GM12878 (cell line): ENCODE data around the gene PPP2R5C. TPM values are rescaled to one million over a fixed set of nuclear protein-coding genes. Genes with fewer than 3 reads are reported as not detected.

Experiments used
- ATAC-seq: fragments of 200-7000 bp; cut with Tn5 transposase; 3 replicates; pipeline ENCODE4 v1.9.1; 2020; ENCODE audit warnings: mild to moderate bottlenecking, moderate library complexity
- BruUV-seq: library from RNA; stranded (reverse); fragments of 400-500 nt; replicated peaks from 2 replicates; lab custom pipeline; 2021; lab: Mats Ljungman, UMichigan
- CTCF ChIA-PET: fragments of 300-600 bp; sonication (Branson Sonifier 250); formaldehyde crosslinking; extraction: SDS; loops from one replicate; lab custom pipeline; 2021; ENCODE audit warnings: inconsistent platforms; lab: Yijun Ruan, JAX
- POLR2A ChIA-PET: fragments of 350-600 bp; formaldehyde crosslinking; extraction: SDS; loops from one replicate; lab custom pipeline; 2021; ENCODE audit warnings: inconsistent platforms; lab: Charles Lee
- RAD21 ChIA-PET: fragments of 300-600 bp; sonication (Branson Sonifier 250); formaldehyde crosslinking; loops from one replicate; lab custom pipeline; 2023; ENCODE audit warnings: antibody characterized with exemption; ENCODE audit not compliant: unreplicated experiment; lab: Charles Lee
- SMC1A ChIA-PET: fragments of 300-600 bp; sonication (Branson Sonifier 250); formaldehyde crosslinking; loops from one replicate; lab custom pipeline; 2023; ENCODE audit not compliant: unreplicated experiment, uncharacterized antibody; lab: Charles Lee
- DNase-seq: peaks from one replicate; pipeline ENCODE4 v3.0.0-alpha.2; 2011; ENCODE audit warnings: low read depth, low spot score
- FAIRE-seq: peaks from 3 replicates; lab custom pipeline; 2011; peaks lifted over from hg19 to GRCh38; lab: Jason Lieb, UNC
- H2AFZ ChIP-seq: 2 replicates; pipeline ENCODE4 v1.6.0; 2011; ENCODE audit warnings: low read depth, low read length, control low read depth; ENCODE audit not compliant: control insufficient read depth
- H3K27ac ChIP-seq: 2 replicates; pipeline ENCODE4 v1.5.1; 2011; ENCODE audit warnings: control low read depth; ENCODE audit not compliant: control insufficient read depth, insufficient read depth
- H3K27me3 ChIP-seq, 2 experiments: replicated peaks in 1 of 2; 2 replicates each; pipeline versions ENCODE4 v1.6.0 to v1.6.1; 2011; ENCODE audit warnings: low read length in 1 of 2; ENCODE audit not compliant: control insufficient read depth in 2 of 2, insufficient read depth in 2 of 2
- H3K36me3 ChIP-seq, 2 experiments: 2 replicates each; pipeline ENCODE4 v1.5.1; 2011; ENCODE audit warnings: low read length in 1 of 2; ENCODE audit not compliant: control insufficient read depth in 2 of 2, insufficient read depth in 2 of 2
- H3K4me1 ChIP-seq: 2 replicates; pipeline ENCODE4 v1.6.1; 2011; ENCODE audit warnings: mild to moderate bottlenecking, low read length, moderate library complexity, mixed read lengths; ENCODE audit not compliant: control insufficient read depth, insufficient read depth
- H3K4me2 ChIP-seq: 2 replicates; pipeline ENCODE4 v1.6.0; 2011; ENCODE audit warnings: control low read depth; ENCODE audit not compliant: control insufficient read depth, insufficient read depth
- H3K4me3 ChIP-seq: fragments of 200-600 bp; sonication (generic); 2 replicates; pipeline ENCODE4 v1.5.1; 2016
- H3K79me2 ChIP-seq: 2 replicates; pipeline ENCODE4 v1.6.0; 2011; ENCODE audit warnings: low read length; ENCODE audit not compliant: control insufficient read depth, insufficient read depth
- H3K9ac ChIP-seq: 2 replicates; pipeline ENCODE4 v1.8.0; 2011; ENCODE audit warnings: low read length, control low read depth, mixed read lengths; ENCODE audit not compliant: control insufficient read depth, insufficient read depth
- H3K9me3 ChIP-seq: replicated peaks from 3 replicates; pipeline ENCODE4 v1.5.1; 2011; ENCODE audit warnings: mild to moderate bottlenecking, low read length; ENCODE audit not compliant: control insufficient read depth, insufficient read depth
- H4K20me1 ChIP-seq: 2 replicates; pipeline ENCODE4 v1.6.0; 2011; ENCODE audit not compliant: control insufficient read depth, insufficient read depth
- HDAC2 ChIP-seq: fragments of 200-600 bp; sonication (generic); IDR thresholded peaks from 2 replicates; pipeline ENCODE4 v1.6.1; 2017
- HDGF ChIP-seq: fragments of 450-650 bp; IDR thresholded peaks from 2 replicates; pipeline ENCODE4 v1.6.1; 2016; ENCODE audit warnings: antibody characterized with exemption
- NFIC ChIP-seq: IDR thresholded peaks from 2 replicates; pipeline ENCODE4 v1.6.1; 2012; ENCODE audit warnings: low read depth, mild to moderate bottlenecking, inconsistent platforms, low read length, moderate library complexity
- SMARCA5 ChIP-seq: fragments of 450-650 bp; IDR thresholded peaks from 2 replicates; pipeline ENCODE4 v1.6.1; 2017; ENCODE audit warnings: mild to moderate bottlenecking
- SUZ12 ChIP-seq: fragments of 200-600 bp; sonication (generic); IDR thresholded peaks from one replicate; pipeline ENCODE4 v1.6.1; 2018; ENCODE audit warnings: antibody characterized with exemption, mild to moderate bottlenecking; ENCODE audit not compliant: unreplicated experiment
- WGBS: methylation state at CpG from one replicate; pipeline ENCODE4 v1.1.6; 2016; ENCODE audit warnings: low lambda C conversion rate; ENCODE audit not compliant: insufficient replicate concordance, insufficient coverage; ENCODE audit errors: missing lambda C conversion rate; 5-methylcytosine and 5-hydroxymethylcytosine counted together
- in situ Hi-C: fragments of 300-500 bp; cut with MboI; formaldehyde crosslinking; loops from 9 replicates; pipeline ENCODE4 v1.14.3; 2018; ENCODE audit warnings: mixed read lengths
- intact Hi-C: fragments of 100-400 bp; cut with micrococcal nuclease; formaldehyde crosslinking; loops from one replicate; pipeline ENCODE4 v1.14.2; 2022; ENCODE audit not compliant: unreplicated experiment
- polyA plus RNA-seq, 11 experiments: library from polyadenylated mRNA; depleted of rRNA in 4 of 11; unstranded in 6 of 11; stranded (reverse) in 5 of 11; fragments of >200 nt; fragmentation: Nextera tagmentation in 4 of 11; fragmentation: Illumina TruSeq in 1 of 11; extraction: Ambion mirVana in 4 of 11; extraction: Trizol in 1 of 11; gene quantifications; 1 replicate in 1 of 11; 2 replicates in 10 of 11; pipeline versions ENCODE4 v1.2.1 to v1.2.3, GENCODE V29; 2011 to 2016; ENCODE audit warnings: inconsistent platforms in 2 of 11, missing spikeins in 2 of 11, low read depth in 1 of 11
- total RNA-seq, 4 experiments: library from RNA; depleted of rRNA in 3 of 4; stranded (reverse); fragments of >200 nt in 3 of 4; fragmentation: Illumina TruSeq in 1 of 4; extraction: Trizol in 1 of 4; gene quantifications; 2 replicates each; pipeline versions ENCODE4 v1.2.1 to v1.2.3, GENCODE V29; 2013 to 2021
- TF ChIP-seq, protein P1 (sequence below): fragments of 450-650 bp; IDR thresholded peaks from 2 replicates; pipeline ENCODE4 v1.6.1; 2016; ENCODE audit warnings: mild to moderate bottlenecking, moderate library complexity, borderline replicate concordance

The PPP2R5C gene
- total and polyA plus RNA-seq, 10 of the 15 experiments (the other 5 are each of a cell fraction or from before 2014, with no cell fraction given): 106 to 199 (median 144) TPM

DNA sequence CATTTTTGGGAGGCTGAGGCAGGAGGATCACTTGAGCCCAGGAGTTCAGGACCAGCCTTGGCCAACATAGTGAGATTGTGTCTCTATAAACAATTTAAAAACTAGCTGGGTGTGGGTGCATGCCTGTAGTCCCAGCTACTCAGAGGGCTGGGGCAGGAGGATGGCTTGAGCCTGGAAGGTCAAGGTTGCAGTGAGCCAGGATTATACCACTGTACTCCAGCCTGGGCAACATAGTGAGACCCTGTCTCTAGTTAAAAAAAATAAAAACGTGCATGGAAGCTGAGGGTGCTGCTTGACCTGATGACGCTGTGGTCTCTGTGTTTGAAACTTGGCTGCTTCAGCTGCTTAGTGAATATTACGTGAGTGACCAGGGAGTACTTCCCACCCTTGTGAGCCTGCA lies 89.7 kb downstream of the PPP2R5C start:
- H3K9me3 ChIP-seq: no peaks in the 10 kb centered on the region
- ChIA-PET SMC1A (interaction anchor here (0.7 to 1.6 kb wide), 3 partner anchors 39 to 81 kb away, joined by 3 read pairs; no protein-coding TSS in a partner anchor), POLR2A (interaction anchor here (0.9 kb wide), 1 partner anchor 42 kb away, joined by 3 read pairs; no protein-coding TSS in a partner anchor), CTCF (interaction anchor here (0.5 to 1.0 kb wide), 3 partner anchors 79 to 97 kb away, joined by 3 read pairs; no protein-coding TSS in a partner anchor), RAD21 (interaction anchor here (1.1 to 1.7 kb wide), 4 partner anchors 7 to 80 kb away, joined by 3 to 5 read pairs (median 3); no protein-coding TSS in a partner anchor)
- no peaks in the 10 kb centered on the region for H3K27me3 ChIP-seq
- peaks cover 5% of the 10 kb centered on the region for H4K20me1 ChIP-seq
- no peak overlapping the region for H3K27ac ChIP-seq
- peaks cover 0 to 3% of the 10 kb centered on the region in 2 experiments; a peak in 1 of 4 replicates for H3K36me3 ChIP-seq
- no TSS peak for BruUV-seq
- ATAC-seq (no peak), FAIRE-seq (no peak), DNase-seq (no peak)
- H3K4me1 ChIP-seq: peaks cover 36% of the 10 kb centered on the region
- peaks cover 70% of the 10 kb centered on the region for H3K79me2 ChIP-seq
- in situ Hi-C loops: no loop called here
- no peak overlapping the region for H3K9ac ChIP-seq
- TF ChIP-seq HDAC2: no peak
- no peak for TF ChIP-seq SUZ12
- TF ChIP-seq NFIC: no peak
- TF ChIP-seq, protein P1, sequence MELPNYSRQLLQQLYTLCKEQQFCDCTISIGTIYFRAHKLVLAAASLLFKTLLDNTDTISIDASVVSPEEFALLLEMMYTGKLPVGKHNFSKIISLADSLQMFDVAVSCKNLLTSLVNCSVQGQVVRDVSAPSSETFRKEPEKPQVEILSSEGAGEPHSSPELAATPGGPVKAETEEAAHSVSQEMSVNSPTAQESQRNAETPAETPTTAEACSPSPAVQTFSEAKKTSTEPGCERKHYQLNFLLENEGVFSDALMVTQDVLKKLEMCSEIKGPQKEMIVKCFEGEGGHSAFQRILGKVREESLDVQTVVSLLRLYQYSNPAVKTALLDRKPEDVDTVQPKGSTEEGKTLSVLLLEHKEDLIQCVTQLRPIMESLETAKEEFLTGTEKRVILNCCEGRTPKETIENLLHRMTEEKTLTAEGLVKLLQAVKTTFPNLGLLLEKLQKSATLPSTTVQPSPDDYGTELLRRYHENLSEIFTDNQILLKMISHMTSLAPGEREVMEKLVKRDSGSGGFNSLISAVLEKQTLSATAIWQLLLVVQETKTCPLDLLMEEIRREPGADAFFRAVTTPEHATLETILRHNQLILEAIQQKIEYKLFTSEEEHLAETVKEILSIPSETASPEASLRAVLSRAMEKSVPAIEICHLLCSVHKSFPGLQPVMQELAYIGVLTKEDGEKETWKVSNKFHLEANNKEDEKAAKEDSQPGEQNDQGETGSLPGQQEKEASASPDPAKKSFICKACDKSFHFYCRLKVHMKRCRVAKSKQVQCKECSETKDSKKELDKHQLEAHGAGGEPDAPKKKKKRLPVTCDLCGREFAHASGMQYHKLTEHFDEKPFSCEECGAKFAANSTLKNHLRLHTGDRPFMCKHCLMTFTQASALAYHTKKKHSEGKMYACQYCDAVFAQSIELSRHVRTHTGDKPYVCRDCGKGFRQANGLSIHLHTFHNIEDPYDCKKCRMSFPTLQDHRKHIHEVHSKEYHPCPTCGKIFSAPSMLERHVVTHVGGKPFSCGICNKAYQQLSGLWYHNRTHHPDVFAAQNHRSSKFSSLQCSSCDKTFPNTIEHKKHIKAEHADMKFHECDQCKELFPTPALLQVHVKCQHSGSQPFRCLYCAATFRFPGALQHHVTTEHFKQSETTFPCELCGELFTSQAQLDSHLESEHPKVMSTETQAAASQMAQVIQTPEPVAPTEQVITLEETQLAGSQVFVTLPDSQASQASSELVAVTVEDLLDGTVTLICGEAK: no peak
- TF ChIP-seq HDGF: no peak
- no peak for TF ChIP-seq SMARCA5
- H3K4me3 ChIP-seq: no peak overlapping the region
- 73% methylated on average over 3 of the region's 3 CpGs for WGBS
- intact Hi-C loops: no loop called here
- H2AFZ ChIP-seq: no peak overlapping the region
- peak overlapping the region; percentile 11; the same call in 1 of the 2 replicates for H3K4me2 ChIP-seq
